KG1 (cell line): ENCODE data around the gene DLAT.
"Not testable (repeated sequence)": the region's sequence is repeated elsewhere in the genome, so short reads cannot be mapped to it uniquely, and the experiment has no call there.

ENCODE experiments used
- DNase-seq: peaks from one replicate; lab custom pipeline; 2025; lab: John Stamatoyannopoulos, UW

Gene DLAT

GRCh38 chr11:112024773-112025678, at the start of gene DLAT:
DLAT (plus strand) TSS chr11:112025408; CDS start chr11:112025473, 65 bp downstream.
- DNase-seq, result peak; percentile 99

GRCh38 chr11:111976119-111976766, 49.0 kb upstream of the DLAT start:
- no peak for DNase-seq

GRCh38 chr11:111976767-111977145, 48.5 kb upstream of the DLAT start:
- no peak for DNase-seq

GRCh38 chr11:111977146-111978027, 47.8 kb upstream of the DLAT start:
- DNase-seq, result no peak

GRCh38 chr11:111978028-111978771, 47.0 kb upstream of the DLAT start:
- DNase-seq, result no peak

- no peak for DNase-seq
These were observed 45.1 kb upstream of the DLAT start for GRCh38 chr11:111980062-111980461.

- no peak for DNase-seq
These were observed 43.9 kb upstream of the DLAT start for GRCh38 chr11:111981270-111981669.

- DNase-seq, result peak; percentile 23
These were observed 43.2 kb upstream of the DLAT start for GRCh38 chr11:111982019-111982464.

- no peak for DNase-seq
These were observed 42.5 kb upstream of the DLAT start for GRCh38 chr11:111982541-111983186.

GRCh38 chr11:111983187-111983986, 41.8 kb upstream of the DLAT start:
- DNase-seq, result no peak

- DNase-seq, result no peak
These were observed 38.6 kb upstream of the DLAT start for GRCh38 chr11:111986589-111986988.

GRCh38 chr11:111990381-111990780, 34.8 kb upstream of the DLAT start:
- DNase-seq, result no peak

- no peak for DNase-seq
These were observed 32.9 kb upstream of the DLAT start for GRCh38 chr11:111992206-111992855.

- no peak for DNase-seq
These were observed 29.1 kb upstream of the DLAT start for GRCh38 chr11:111996129-111996528.

GRCh38 chr11:111996669-111997068, 28.5 kb upstream of the DLAT start:
- not testable (repeated sequence) for DNase-seq

GRCh38 chr11:111999111-111999510, 26.1 kb upstream of the DLAT start:
- DNase-seq, result no peak

GRCh38 chr11:112000703-112001102, 24.5 kb upstream of the DLAT start:
- no peak for DNase-seq

GRCh38 chr11:112002491-112003216, 22.6 kb upstream of the DLAT start:
- DNase-seq, result no peak

GRCh38 chr11:112004389-112004788, 20.8 kb upstream of the DLAT start:
- DNase-seq, result no peak
